Muscle layer of colon (tissue), 2 donors: Measurements from ENCODE around the gene ABLIM3.

ENCODE experiments used
- H3K27ac ChIP-seq: one replicate; pipeline ENCODE4 v1.7.0; 2013; ENCODE audit warnings: low read depth, mild to moderate bottlenecking, low read length, moderate library complexity
- H3K27me3 ChIP-seq, 2 donors: one replicate each; pipeline ENCODE4 v1.7.0; 2013; ENCODE audit warnings: low read length in 2 of 2, mild to moderate bottlenecking in 2 of 2; ENCODE audit not compliant: insufficient read depth in 2 of 2, control insufficient read depth in 1 of 2
- H3K36me3 ChIP-seq: one replicate; pipeline ENCODE4 v1.7.0; 2013; ENCODE audit warnings: mild to moderate bottlenecking, low read length; ENCODE audit not compliant: insufficient read depth
- H3K4me1 ChIP-seq: one replicate; pipeline ENCODE4 v1.7.0; 2013; ENCODE audit warnings: mild to moderate bottlenecking, low read length; ENCODE audit not compliant: insufficient read depth
- H3K4me3 ChIP-seq, 2 donors: one replicate each; pipeline ENCODE4 v1.7.0; 2013; ENCODE audit warnings: low read length in 2 of 2, low read depth in 1 of 2, mild to moderate bottlenecking in 1 of 2, moderate library complexity in 1 of 2
- H3K9ac ChIP-seq: one replicate; pipeline ENCODE4 v1.7.0; 2013; ENCODE audit warnings: low read length
- H3K9me3 ChIP-seq: one replicate; pipeline ENCODE4 v1.7.0; 2013; ENCODE audit warnings: mild to moderate bottlenecking, low read length
- donor health status: abdominal sarcoma.
- donor health status: Adenocarcinoma of cecum.

Gene ABLIM3

GRCh38 chr5:149121145-149121544 is 20.1 kb upstream of the ABLIM3 start:
- H3K4me3 ChIP-seq, result no peak overlapping the region
- H3K9ac ChIP-seq, result no peak overlapping the region

GRCh38 chr5:149123211-149123610 is 18.1 kb upstream of the ABLIM3 start:
- H3K9ac ChIP-seq, result no peak overlapping the region
- H3K36me3 ChIP-seq, result no peaks in the 10 kb centered on the region
- no peaks in the 10 kb centered on the region for H3K27me3 ChIP-seq
- H3K27ac ChIP-seq, result no peak overlapping the region
- no peaks in the 10 kb centered on the region for H3K4me1 ChIP-seq
- H3K4me3 ChIP-seq, result no peak overlapping the region
- H3K9me3 ChIP-seq, result no peaks in the 10 kb centered on the region

More at GRCh38 chr5:149121145-149121544, 20.1 kb upstream of the ABLIM3 start:
- Histone ChIP-seq H3K36me3 (no peaks in the 10 kb centered on the region), H3K4me1 (no peaks in the 10 kb centered on the region), H3K27me3 (no peaks in the 10 kb centered on the region), H3K9me3 (no peaks in the 10 kb centered on the region), H3K27ac (no peak overlapping the region)

GRCh38 chr5:149125386-149125891 is 15.9 kb upstream of the ABLIM3 start:
- Histone ChIP-seq H3K4me1 (no peaks in the 10 kb centered on the region), H3K9me3 (no peaks in the 10 kb centered on the region), H3K9ac (no peak overlapping the region), H3K27me3 (no peaks in the 10 kb centered on the region), H3K36me3 (no peaks in the 10 kb centered on the region), H3K4me3 (no peak overlapping the region), H3K27ac (no peak overlapping the region)

- Histone ChIP-seq H3K4me3 (no peak overlapping the region), H3K4me1 (no peaks in the 10 kb centered on the region), H3K9ac (no peak overlapping the region), H3K27ac (no peak overlapping the region), H3K9me3 (no peaks in the 10 kb centered on the region), H3K27me3 (no peaks in the 10 kb centered on the region), H3K36me3 (no peaks in the 10 kb centered on the region)
Measured at GRCh38 chr5:149126906-149127305, 14.4 kb upstream of the ABLIM3 start.

GRCh38 chr5:149127394-149127955 is 13.8 kb upstream of the ABLIM3 start:
- H3K27me3 ChIP-seq, result no peaks in the 10 kb centered on the region
- no peak overlapping the region for H3K4me3 ChIP-seq
- no peaks in the 10 kb centered on the region for H3K4me1 ChIP-seq
- H3K9ac ChIP-seq, result no peak overlapping the region
- no peaks in the 10 kb centered on the region for H3K9me3 ChIP-seq
- H3K27ac ChIP-seq, result no peak overlapping the region
- no peaks in the 10 kb centered on the region for H3K36me3 ChIP-seq

- no peak overlapping the region for H3K4me3 ChIP-seq
- H3K9ac ChIP-seq, result no peak overlapping the region
- no peak overlapping the region for H3K27ac ChIP-seq
- H3K27me3 ChIP-seq, result no peaks in the 10 kb centered on the region
- no peaks in the 10 kb centered on the region for H3K36me3 ChIP-seq
- no peaks in the 10 kb centered on the region for H3K4me1 ChIP-seq
- no peaks in the 10 kb centered on the region for H3K9me3 ChIP-seq
Measured at GRCh38 chr5:149128023-149128875, 13.0 kb upstream of the ABLIM3 start.

- no peaks in the 10 kb centered on the region for H3K36me3 ChIP-seq
- H3K9me3 ChIP-seq, result no peaks in the 10 kb centered on the region
- no peak overlapping the region for H3K4me3 ChIP-seq
- H3K27me3 ChIP-seq, result no peaks in the 10 kb centered on the region
- no peaks in the 10 kb centered on the region for H3K4me1 ChIP-seq
- H3K9ac ChIP-seq, result no peak overlapping the region
- H3K27ac ChIP-seq, result no peak overlapping the region
Measured at GRCh38 chr5:149129181-149129580, 12.1 kb upstream of the ABLIM3 start.

- Histone ChIP-seq H3K27me3 (no peaks in the 10 kb centered on the region), H3K4me3 (no peak overlapping the region), H3K9ac (no peak overlapping the region), H3K36me3 (no peaks in the 10 kb centered on the region), H3K27ac (no peak overlapping the region), H3K9me3 (no peaks in the 10 kb centered on the region), H3K4me1 (no peaks in the 10 kb centered on the region)
Measured at GRCh38 chr5:149130121-149130914, 11.0 kb upstream of the ABLIM3 start.

GRCh38 chr5:149132474-149132873 is 8.8 kb upstream of the ABLIM3 start:
- Histone ChIP-seq H3K4me1 (no peaks in the 10 kb centered on the region), H3K9ac (no peak overlapping the region), H3K36me3 (no peaks in the 10 kb centered on the region)

GRCh38 chr5:149133795-149134777 is 7.2 kb upstream of the ABLIM3 start:
- Histone ChIP-seq H3K27me3 (no peaks in the 10 kb centered on the region), H3K36me3 (no peaks in the 10 kb centered on the region), H3K4me3 (no peak overlapping the region), H3K4me1 (no peaks in the 10 kb centered on the region), H3K27ac (no peak overlapping the region), H3K9me3 (no peaks in the 10 kb centered on the region), H3K9ac (no peak overlapping the region)

More at GRCh38 chr5:149132474-149132873, 8.8 kb upstream of the ABLIM3 start:
- Histone ChIP-seq H3K27ac (no peak overlapping the region), H3K4me3 (no peak overlapping the region), H3K27me3 (no peaks in the 10 kb centered on the region), H3K9me3 (no peaks in the 10 kb centered on the region)
